Measurements from ENCODE around the gene ZNF423.
"Not testable (repeated sequence)": the region's sequence is repeated elsewhere in the genome, so short reads cannot be mapped to it uniquely, and the experiment has no call there.

Gene ZNF423

GRCh38 chr16:49855822-49856671 is at the start of gene ZNF423:
ZNF423 (minus strand) TSS chr16:49856112; CDS start chr16:49855774, 338 bp downstream.
- DNase-seq = no peak

GRCh38 chr16:49904348-49905062 is 48.6 kb upstream of the ZNF423 start:
- no peak for DNase-seq

- no peak for DNase-seq
Observed at GRCh38 chr16:49902908-49903307, 47.0 kb upstream of the ZNF423 start.

- no peak for DNase-seq
Observed at GRCh38 chr16:49901711-49902110, 45.8 kb upstream of the ZNF423 start.

- no peak for DNase-seq
Observed at GRCh38 chr16:49900875-49901274, 45.0 kb upstream of the ZNF423 start.

GRCh38 chr16:49899991-49900695 is 44.2 kb upstream of the ZNF423 start:
- no peak for DNase-seq

- DNase-seq = no peak
Observed at GRCh38 chr16:49896447-49896964, 40.6 kb upstream of the ZNF423 start.

GRCh38 chr16:49890876-49891275 is 35.0 kb upstream of the ZNF423 start:
- peak; percentile 6 for DNase-seq

- DNase-seq = no peak
Observed at GRCh38 chr16:49889725-49890397, 33.9 kb upstream of the ZNF423 start.

GRCh38 chr16:49886554-49887094 is 30.7 kb upstream of the ZNF423 start:
- DNase-seq = no peak

- no peak for DNase-seq
Observed at GRCh38 chr16:49884033-49885015, 28.4 kb upstream of the ZNF423 start.

GRCh38 chr16:49883076-49884014 is 27.4 kb upstream of the ZNF423 start:
- no peak for DNase-seq

GRCh38 chr16:49881890-49882289 is 26.0 kb upstream of the ZNF423 start:
- no peak for DNase-seq

GRCh38 chr16:49878540-49878939 is 22.6 kb upstream of the ZNF423 start:
- not testable (repeated sequence) for DNase-seq

GRCh38 chr16:49876716-49877129 is 20.8 kb upstream of the ZNF423 start:
- DNase-seq = no peak

GRCh38 chr16:49875806-49876715 is 20.1 kb upstream of the ZNF423 start:
- no peak for DNase-seq

GRCh38 chr16:49874613-49875237 is 18.8 kb upstream of the ZNF423 start:
- no peak for DNase-seq

GRCh38 chr16:49871824-49872223 is 15.9 kb upstream of the ZNF423 start:
- not testable (repeated sequence) for DNase-seq
